ENCODE results near the gene DNAJC5. TPM values are rescaled to one million over a fixed set of nuclear protein-coding genes. Genes with fewer than 3 reads are reported as not detected.

The DNAJC5 gene
- total and polyA plus RNA-seq, 9 of the 15 experiments (the other 6 are each of a cell fraction or from before 2014, with no cell fraction given): 0.95 to 42.8 (median 23.4) TPM

- TF ChIP-seq ZNF384 (IDR thresholded peaks at IDR 0.05; ENCODE audit: low read depth, low read length) (no peak), U2AF2 (optimal IDR thresholded peaks at IDR 0.05; ENCODE audit: low read depth, low read length) (no peak), ZBTB12 (CRISPR knock-in tag; IDR thresholded peaks at IDR 0.05) (peak; percentile 95), POLR2G (IDR thresholded peaks at IDR 0.05; ENCODE audit: low read depth, low read length) (peak; percentile 86), SAP30 (IDR thresholded peaks at IDR 0.05; ENCODE audit: borderline replicate concordance, insufficient read depth, low read depth, low read length, poor library complexity, severe bottlenecking) (peak; percentile 57), E2F6 (IDR thresholded peaks at IDR 0.05; ENCODE audit: borderline replicate concordance in 1 of 2, extremely low read depth in 1 of 2, insufficient read depth in 1 of 2, insufficient read length in 1 of 2, low read depth in 1 of 2, low read length in 1 of 2, poor library complexity in 1 of 2, severe bottlenecking in 1 of 2) (peak; percentile 81 to 93), HNRNPLL (IDR thresholded peaks at IDR 0.05; ENCODE audit: low read depth, low read length, poor library complexity, severe bottlenecking) (peak; percentile 40), SREBF2 (CRISPR knock-in tag; IDR thresholded peaks at IDR 0.05) (no peak), KAT7 (CRISPR knock-in tag; IDR thresholded peaks at IDR 0.05; ENCODE audit: borderline replicate concordance) (0 out of 2 replicates have a peak, but pooled peaks have one; percentile 64), CTBP1 (IDR thresholded peaks at IDR 0.05; ENCODE audit: borderline replicate concordance) (peak; percentile 87), KAT2B (IDR thresholded peaks at IDR 0.05; ENCODE audit: low read depth, low read length) (peak; percentile 99), ZNF57 (CRISPR knock-in tag; IDR thresholded peaks at IDR 0.05) (no peak), TAF7 (tag; IDR thresholded peaks at IDR 0.05) (0 out of 2 replicates have a peak, but pooled peaks have one; percentile 32), C11orf30 (IDR thresholded peaks at IDR 0.05; ENCODE audit: low read depth) (peak; percentile 99), VEZF1 (CRISPR knock-in tag; IDR thresholded peaks at IDR 0.05) (peak; percentile 56), PRDM10 (IDR thresholded peaks at IDR 0.05; ENCODE audit: partially characterized antibody) (peak; percentile 29), ZEB2 (IDR thresholded peaks at IDR 0.05) (no peak)
Observed at GRCh38 chr20:63980806-63981728, 86.1 kb downstream of the DNAJC5 start, which contains the start of gene PRPF6 (continued).
